Psoas muscle (tissue), 8 donors: ENCODE data around the gene IPO5. TPM values are rescaled to one million over a fixed set of nuclear protein-coding genes. Genes with fewer than 3 reads are reported as not detected.
A peak's percentile ranks its signal among the peaks of the same experiment; 100 is the strongest.

Experiments
- ATAC-seq, 4 donors: fragments of 200-7000 bp; cut with Tn5 transposase; one replicate each; pipeline ENCODE4 v1.9.1; 2020; ENCODE audit warnings: moderate library complexity in 3 of 4, mild to moderate bottlenecking in 2 of 4
- DNase-seq, 2 donors: peaks; one replicate each; pipeline ENCODE4 v3.0.0-alpha.2; 2020
- H3K27ac ChIP-seq: fragments of 200-600 bp; one replicate; pipeline ENCODE4 v1.8.0; 2022
- H3K27me3 ChIP-seq, 3 donors: fragments of 200-600 bp in 1 of 3; one replicate each; pipeline versions ENCODE4 v1.6.1 to v1.8.0; 2013 to 2022; ENCODE audit warnings: low read length in 2 of 3, mild to moderate bottlenecking in 2 of 3, moderate library complexity in 1 of 3; ENCODE audit not compliant: insufficient read depth in 3 of 3
- H3K36me3 ChIP-seq, 2 donors: fragments of 200-600 bp in 1 of 2; one replicate each; pipeline versions ENCODE4 v1.6.1 to v1.8.0; 2013 to 2022; ENCODE audit warnings: low read depth in 1 of 2, mild to moderate bottlenecking in 1 of 2, moderate library complexity in 1 of 2; ENCODE audit not compliant: insufficient read depth in 1 of 2
- H3K4me1 ChIP-seq: fragments of 200-600 bp; one replicate; pipeline ENCODE4 v1.8.0; 2022
- H3K4me3 ChIP-seq: fragments of 200-600 bp; one replicate; pipeline ENCODE4 v1.8.0; 2022; ENCODE audit warnings: mild to moderate bottlenecking
- H3K9me3 ChIP-seq: fragments of 200-600 bp; one replicate; pipeline ENCODE4 v1.8.0; 2022
- WGBS, 3 donors: extraction: QIAGEN DNeasy Blood & Tissue Kit; methylation state at CpG; one replicate each; pipeline versions ENCODE4 v1.1.6 to v1.1.7; 2013; 5-methylcytosine and 5-hydroxymethylcytosine counted together
- intact Hi-C, 2 donors: fragments of 100-400 bp; cut with DNase I; formaldehyde crosslinking; loops; one replicate each; pipeline versions ENCODE4 v1.11.0 to v1.14.2; 2022
- long read RNA-seq, 2 donors: library from polyadenylated mRNA; unstranded; transcript quantifications; one replicate each; pipeline ENCODE4 v2.0.0, GENCODE V29; 2021
- polyA plus RNA-seq, 3 donors: library from polyadenylated mRNA; stranded (reverse); fragments of 200-250 nt; gene quantifications; one replicate each; pipeline ENCODE4 v1.2.3, GENCODE V29; 2013
- total RNA-seq, 4 donors: library from RNA; stranded (reverse); fragmentation: NEBNext Ultra II Directional in 2 of 4; extraction: Animal tissue kit (Norgen Biotek cat#: 25700) in 2 of 4; gene quantifications; one replicate each; pipeline versions ENCODE4 v1.2.1 to v1.2.4, GENCODE V29; 2021 to 2023
- TF ChIP-seq, protein P1 (sequence below): fragments of 200-600 bp; IDR thresholded peaks from one replicate; pipeline ENCODE4 v1.8.0; 2022; ENCODE audit warnings: antibody characterized with exemption
- donor health status: healthy with polysubstance abuse.
- donor health status: DM: no; HTN: no; CAD: no; lungs with moderate emphysema.
- donor health status: Bipolar disorder and iron deficiency.
- donor health status: healthy.
- donor health status: DM: yes; HTN: yes; CAD: no.
- donor health status: DM: no; HTN: no; CAD: no.
- donor health status: DM: no; HTN: no; CAD: no.
- donor health status: DM: yes; HTN: yes; CAD: no.

The IPO5 gene
- total RNA-seq (100 to 1,000 TPM; 153 to 186 (median 167) TPM), polyA plus RNA-seq (100 to 1,000 TPM in 1 of 3 donors, 10 to 100 TPM in 2; 60.6 to 139 (median 75.0) TPM)
- long read RNA-seq, donor 1, transcript IPO5-222 (26 exons, 3,419 nt): major isoform, 121 of 158 reads
- long read RNA-seq, donor 1, partial matches to known transcripts: 34 of 158 reads
- long read RNA-seq, donor 1, other reads (novel, unspliced or antisense): 3 of 158 reads
- long read RNA-seq, donor 2, transcript IPO5-222 (26 exons, 3,419 nt): major isoform, 133 of 221 reads
- long read RNA-seq, donor 2, partial matches to known transcripts: 86 of 221 reads
- long read RNA-seq, donor 2, other reads (novel, unspliced or antisense): 1 of 221 reads

- H3K36me3 ChIP-seq: no peaks in the 10 kb centered on the region
- TF ChIP-seq, protein P1, sequence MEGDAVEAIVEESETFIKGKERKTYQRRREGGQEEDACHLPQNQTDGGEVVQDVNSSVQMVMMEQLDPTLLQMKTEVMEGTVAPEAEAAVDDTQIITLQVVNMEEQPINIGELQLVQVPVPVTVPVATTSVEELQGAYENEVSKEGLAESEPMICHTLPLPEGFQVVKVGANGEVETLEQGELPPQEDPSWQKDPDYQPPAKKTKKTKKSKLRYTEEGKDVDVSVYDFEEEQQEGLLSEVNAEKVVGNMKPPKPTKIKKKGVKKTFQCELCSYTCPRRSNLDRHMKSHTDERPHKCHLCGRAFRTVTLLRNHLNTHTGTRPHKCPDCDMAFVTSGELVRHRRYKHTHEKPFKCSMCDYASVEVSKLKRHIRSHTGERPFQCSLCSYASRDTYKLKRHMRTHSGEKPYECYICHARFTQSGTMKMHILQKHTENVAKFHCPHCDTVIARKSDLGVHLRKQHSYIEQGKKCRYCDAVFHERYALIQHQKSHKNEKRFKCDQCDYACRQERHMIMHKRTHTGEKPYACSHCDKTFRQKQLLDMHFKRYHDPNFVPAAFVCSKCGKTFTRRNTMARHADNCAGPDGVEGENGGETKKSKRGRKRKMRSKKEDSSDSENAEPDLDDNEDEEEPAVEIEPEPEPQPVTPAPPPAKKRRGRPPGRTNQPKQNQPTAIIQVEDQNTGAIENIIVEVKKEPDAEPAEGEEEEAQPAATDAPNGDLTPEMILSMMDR: no peak
- H3K4me1 ChIP-seq: no peaks in the 10 kb centered on the region
- ATAC-seq (no peak), DNase-seq (no peak)
- H3K27ac ChIP-seq: no peak within 1 kb of the TSS
- H3K27me3 ChIP-seq: no peaks in the 10 kb centered on the region
- no peaks in the 10 kb centered on the region for H3K9me3 ChIP-seq
- WGBS, 3 donors: 55 to 57% (median 56%) methylated on average over 10 of the region's 10 CpGs
- no peak within 1 kb of the TSS for H3K4me3 ChIP-seq
- intact Hi-C loops: no loop called here
These were observed at the start of gene IPO5 for GRCh38 chr13:97953376-97953970. TSS of gene IPO5 (plus strand) at chr13:97953675. CDS start at chr13:97976697, 23,022 bp downstream.

GRCh38 chr13:97904059-97904458, 49.4 kb upstream of the IPO5 start:
- H3K36me3 ChIP-seq: no peaks in the 10 kb centered on the region
- no peaks in the 10 kb centered on the region for H3K4me1 ChIP-seq
- DNase-seq (no peak), ATAC-seq (peak in 3 of 4 donors; percentile 77 to 88 (median 85))
- no peaks in the 10 kb centered on the region for H3K27me3 ChIP-seq
- no peaks in the 10 kb centered on the region for H3K9me3 ChIP-seq
- WGBS, 3 donors: 22 to 40% (median 38%) methylated on average over 2 of the region's 2 CpGs
- intact Hi-C loops: no loop called here
- no peak overlapping the region for H3K4me3 ChIP-seq
- TF ChIP-seq, protein P1: no peak
- no peak overlapping the region for H3K27ac ChIP-seq

- no peak overlapping the region for H3K27ac ChIP-seq
- peak in 1 of 4 donors; percentile 27 for ATAC-seq
- H3K27me3 ChIP-seq: no peaks in the 10 kb centered on the region
- WGBS, 3 donors: 75 to 86% (median 81%) methylated on average over 1 of the region's 1 CpG
- H3K36me3 ChIP-seq: no peaks in the 10 kb centered on the region
- H3K9me3 ChIP-seq: no peaks in the 10 kb centered on the region
- no peaks in the 10 kb centered on the region for H3K4me1 ChIP-seq
- intact Hi-C loops: loop anchor here in 1 of 2 donors (5.0 kb wide), 1 partner anchor 48 kb away; no protein-coding TSS in a partner anchor
- H3K4me3 ChIP-seq: no peak overlapping the region
- no peak for DNase-seq
- TF ChIP-seq, protein P1: no peak
These were observed 48.0 kb upstream of the IPO5 start for GRCh38 chr13:97905517-97905916.

DNA sequence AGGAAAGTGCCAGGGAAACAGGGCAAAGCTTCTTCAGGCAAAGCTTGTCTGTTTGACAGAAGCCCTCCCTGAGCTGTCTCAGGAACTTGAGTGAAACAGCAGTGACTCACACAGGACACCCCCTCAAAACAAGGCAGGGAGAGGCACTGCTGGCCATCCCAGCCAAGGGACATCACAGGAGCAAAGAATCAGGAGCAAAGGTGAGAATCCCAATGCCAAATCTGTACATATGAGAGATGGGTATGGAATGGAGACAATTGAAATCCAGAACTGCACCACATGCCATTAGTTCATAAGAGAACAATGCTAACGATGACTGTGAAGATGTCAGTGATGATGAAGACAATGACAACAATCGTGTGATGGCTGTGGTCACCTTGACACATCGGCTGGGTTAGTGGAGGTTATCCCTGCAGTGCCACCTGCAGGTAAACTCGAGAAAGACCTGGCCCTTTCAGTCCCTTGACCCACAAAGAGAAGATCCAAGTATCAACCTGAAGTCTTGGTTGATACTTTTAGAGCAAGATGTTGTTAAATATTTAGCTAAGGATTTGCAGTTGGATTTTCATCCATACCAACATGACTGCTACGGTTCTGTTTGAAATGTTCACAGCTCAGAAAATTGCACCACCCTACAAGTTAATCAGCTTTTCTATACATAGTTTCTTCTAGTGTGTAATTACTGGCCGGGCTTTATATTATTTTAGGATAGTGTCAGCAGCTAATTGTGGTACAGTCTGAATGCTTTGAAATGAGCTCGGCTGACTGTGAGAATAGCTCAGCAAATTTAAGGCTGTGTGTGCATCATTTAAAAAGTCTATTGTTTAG, 42.0 kb upstream of the IPO5 start:
- Histone ChIP-seq H3K27ac (no peak overlapping the region), H3K27me3 (no peaks in the 10 kb centered on the region), H3K9me3 (no peaks in the 10 kb centered on the region), H3K4me1 (no peaks in the 10 kb centered on the region), H3K4me3 (no peak overlapping the region), H3K36me3 (no peaks in the 10 kb centered on the region)
- DNase-seq: no peak
- intact Hi-C loops: no loop called here
- ATAC-seq: peak in 2 of 4 donors; percentile 45 to 67
- WGBS, 3 donors: 51 to 60% (median 59%) methylated on average over 7 of the region's 7 CpGs
- TF ChIP-seq, protein P1: peak; percentile 22
